HepG2 (cell line): ENCODE data around the gene SMARCD1. TPM values are rescaled to one million over a fixed set of nuclear protein-coding genes. Genes with fewer than 3 reads are reported as not detected.
A peak's percentile ranks its signal among the peaks of the same experiment; 100 is the strongest.

ENCODE experiments used
- ARID5B ChIP-seq: IDR thresholded peaks from 2 replicates; pipeline ENCODE4 v1.4.0; 2020; ENCODE audit warnings: mild to moderate bottlenecking, missing genetic modification reagents
- DZIP1 ChIP-seq: sonication (generic); formaldehyde crosslinking; IDR thresholded peaks from 2 replicates; pipeline ENCODE4 v1.5.0; 2020; ENCODE audit warnings: mild to moderate bottlenecking, missing genetic modification reagents
- EED ChIP-seq: sonication (generic); formaldehyde crosslinking; IDR thresholded peaks from 2 replicates; pipeline ENCODE4 v1.5.0; 2020; ENCODE audit warnings: mild to moderate bottlenecking, missing genetic modification reagents
- FOXP1 ChIP-seq, 2 experiments: fragments of 450-650 bp in 1 of 2; IDR thresholded peaks; 2 replicates each; pipeline ENCODE4 v1.6.1; 2017 to 2018; ENCODE audit warnings: antibody characterized with exemption in 1 of 2
- GABPB1 ChIP-seq: IDR thresholded peaks from 2 replicates; pipeline ENCODE4 v1.6.1; 2016; ENCODE audit warnings: mild to moderate bottlenecking, missing genetic modification reagents, moderate library complexity, missing compliant biosample characterization
- GLI4 ChIP-seq: sonication (generic); formaldehyde crosslinking; IDR thresholded peaks from 2 replicates; pipeline ENCODE4 v1.5.1; 2020; ENCODE audit warnings: missing genetic modification reagents, mild to moderate bottlenecking, moderate library complexity, borderline replicate concordance
- SMARCC2 ChIP-seq: fragments of 450-650 bp; IDR thresholded peaks from 2 replicates; pipeline ENCODE4 v1.6.1; 2017; ENCODE audit warnings: antibody characterized with exemption, mild to moderate bottlenecking
- SP1 ChIP-seq, 2 experiments: fragments of 450-650 bp in 1 of 2; sonication (generic) in 1 of 2; formaldehyde crosslinking in 1 of 2; IDR thresholded peaks; 2 replicates each; pipeline versions ENCODE4 v1.4.0 to v1.6.1; 2016 to 2020; ENCODE audit warnings: missing genetic modification reagents in 1 of 2
- YEATS4 ChIP-seq: sonication (generic); formaldehyde crosslinking; IDR thresholded peaks from 2 replicates; pipeline ENCODE4 v1.4.0; 2020; ENCODE audit warnings: missing genetic modification reagents, borderline replicate concordance
- ZBTB1 ChIP-seq: sonication (generic); formaldehyde crosslinking; IDR thresholded peaks from 2 replicates; pipeline ENCODE4 v1.4.0; 2020; ENCODE audit warnings: missing genetic modification reagents, borderline replicate concordance
- ZNF326 ChIP-seq: sonication (generic); formaldehyde crosslinking; IDR thresholded peaks from 2 replicates; pipeline ENCODE4 v1.4.0; 2020; ENCODE audit warnings: missing genetic modification reagents, borderline replicate concordance
- ZNF564 ChIP-seq: sonication (generic); formaldehyde crosslinking; IDR thresholded peaks from 2 replicates; pipeline ENCODE4 v1.8.1; 2023; ENCODE audit warnings: mild to moderate bottlenecking, missing genetic modification reagents
- ZNF569 ChIP-seq: sonication (generic); formaldehyde crosslinking; IDR thresholded peaks from 2 replicates; pipeline ENCODE4 v1.5.0; 2020; ENCODE audit warnings: mild to moderate bottlenecking, missing genetic modification reagents, moderate library complexity, borderline replicate concordance
- polyA plus RNA-seq, 8 experiments: library from polyadenylated mRNA; depleted of rRNA in 3 of 8; stranded (reverse) in 7 of 8; unstranded in 1 of 8; fragments of >200 nt; fragmentation: Illumina TruSeq in 4 of 8; extraction: Trizol in 4 of 8; gene quantifications; 2 replicates each; pipeline versions ENCODE4 v1.2.1 to v1.2.3, GENCODE V29; 2011 to 2016; ENCODE audit warnings: low read depth in 4 of 8, missing spikeins in 1 of 8, mixed read lengths in 1 of 8; ENCODE audit not compliant: insufficient read depth in 1 of 8
- total RNA-seq, 5 experiments: library from RNA; depleted of rRNA; stranded (reverse); fragments of >200 nt; fragmentation: Illumina TruSeq; extraction: Trizol; gene quantifications; 2 replicates each; pipeline ENCODE4 v1.2.3, GENCODE V29; 2016; ENCODE audit warnings: low read depth in 1 of 5
- TF ChIP-seq, protein P1 (sequence below): sonication (generic); formaldehyde crosslinking; IDR thresholded peaks from 2 replicates; pipeline ENCODE4 v1.4.0; 2020; ENCODE audit warnings: missing genetic modification reagents, borderline replicate concordance
- TF ChIP-seq, protein P2 (sequence below): sonication (generic); formaldehyde crosslinking; IDR thresholded peaks from 2 replicates; pipeline ENCODE4 v1.4.0; 2020; ENCODE audit warnings: missing genetic modification reagents, mild to moderate bottlenecking, borderline replicate concordance
- TF ChIP-seq, protein P3 (sequence below): sonication (generic); IDR thresholded peaks from 2 replicates; pipeline ENCODE4 v1.6.1; 2016; ENCODE audit warnings: low read depth, borderline replicate concordance

SMARCD1 gene
- total and polyA plus RNA-seq, 2 of the 13 experiments (the other 11 are each of a cell fraction or from before 2014, with no cell fraction given) = 51.7 to 54.6 TPM

GRCh38 chr12:50103767-50104321 lies 18.7 kb downstream of the SMARCD1 start, which contains the start of gene GPD1 (continued):
- TF ChIP-seq SP1 (IDR thresholded peaks at IDR 0.05) (no peak), SP1 (CRISPR knock-in tag; IDR thresholded peaks at IDR 0.05) (peak; percentile 54; the same call in 1 of the 2 replicates), ZNF569 (CRISPR knock-in tag) (no peak), ZNF326 (CRISPR knock-in tag) (no peak), ZNF564 (CRISPR knock-in tag) (no peak), GABPB1 (CRISPR knock-in tag) (peak; percentile 40; the same call in 1 of the 2 replicates), EED (CRISPR knock-in tag) (no peak), DZIP1 (CRISPR knock-in tag) (no peak), SMARCC2 (no peak), FOXP1 (IDR thresholded peaks at IDR 0.05) (no peak), FOXP1 (CRISPR knock-in tag; IDR thresholded peaks at IDR 0.05) (no peak), YEATS4 (CRISPR knock-in tag) (peak; percentile 52), ARID5B (CRISPR knock-in tag) (no peak), ZBTB1 (CRISPR knock-in tag) (no peak), GLI4 (CRISPR knock-in tag) (no peak)
- TF ChIP-seq, protein P1, sequence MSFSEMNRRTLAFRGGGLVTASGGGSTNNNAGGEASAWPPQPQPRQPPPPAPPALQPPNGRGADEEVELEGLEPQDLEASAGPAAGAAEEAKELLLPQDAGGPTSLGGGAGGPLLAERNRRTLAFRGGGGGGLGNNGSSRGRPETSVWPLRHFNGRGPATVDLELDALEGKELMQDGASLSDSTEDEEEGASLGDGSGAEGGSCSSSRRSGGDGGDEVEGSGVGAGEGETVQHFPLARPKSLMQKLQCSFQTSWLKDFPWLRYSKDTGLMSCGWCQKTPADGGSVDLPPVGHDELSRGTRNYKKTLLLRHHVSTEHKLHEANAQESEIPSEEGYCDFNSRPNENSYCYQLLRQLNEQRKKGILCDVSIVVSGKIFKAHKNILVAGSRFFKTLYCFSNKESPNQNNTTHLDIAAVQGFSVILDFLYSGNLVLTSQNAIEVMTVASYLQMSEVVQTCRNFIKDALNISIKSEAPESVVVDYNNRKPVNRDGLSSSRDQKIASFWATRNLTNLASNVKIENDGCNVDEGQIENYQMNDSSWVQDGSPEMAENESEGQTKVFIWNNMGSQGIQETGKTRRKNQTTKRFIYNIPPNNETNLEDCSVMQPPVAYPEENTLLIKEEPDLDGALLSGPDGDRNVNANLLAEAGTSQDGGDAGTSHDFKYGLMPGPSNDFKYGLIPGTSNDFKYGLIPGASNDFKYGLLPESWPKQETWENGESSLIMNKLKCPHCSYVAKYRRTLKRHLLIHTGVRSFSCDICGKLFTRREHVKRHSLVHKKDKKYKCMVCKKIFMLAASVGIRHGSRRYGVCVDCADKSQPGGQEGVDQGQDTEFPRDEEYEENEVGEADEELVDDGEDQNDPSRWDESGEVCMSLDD (CRISPR knock-in tag) = no peak
- TF ChIP-seq, protein P2, sequence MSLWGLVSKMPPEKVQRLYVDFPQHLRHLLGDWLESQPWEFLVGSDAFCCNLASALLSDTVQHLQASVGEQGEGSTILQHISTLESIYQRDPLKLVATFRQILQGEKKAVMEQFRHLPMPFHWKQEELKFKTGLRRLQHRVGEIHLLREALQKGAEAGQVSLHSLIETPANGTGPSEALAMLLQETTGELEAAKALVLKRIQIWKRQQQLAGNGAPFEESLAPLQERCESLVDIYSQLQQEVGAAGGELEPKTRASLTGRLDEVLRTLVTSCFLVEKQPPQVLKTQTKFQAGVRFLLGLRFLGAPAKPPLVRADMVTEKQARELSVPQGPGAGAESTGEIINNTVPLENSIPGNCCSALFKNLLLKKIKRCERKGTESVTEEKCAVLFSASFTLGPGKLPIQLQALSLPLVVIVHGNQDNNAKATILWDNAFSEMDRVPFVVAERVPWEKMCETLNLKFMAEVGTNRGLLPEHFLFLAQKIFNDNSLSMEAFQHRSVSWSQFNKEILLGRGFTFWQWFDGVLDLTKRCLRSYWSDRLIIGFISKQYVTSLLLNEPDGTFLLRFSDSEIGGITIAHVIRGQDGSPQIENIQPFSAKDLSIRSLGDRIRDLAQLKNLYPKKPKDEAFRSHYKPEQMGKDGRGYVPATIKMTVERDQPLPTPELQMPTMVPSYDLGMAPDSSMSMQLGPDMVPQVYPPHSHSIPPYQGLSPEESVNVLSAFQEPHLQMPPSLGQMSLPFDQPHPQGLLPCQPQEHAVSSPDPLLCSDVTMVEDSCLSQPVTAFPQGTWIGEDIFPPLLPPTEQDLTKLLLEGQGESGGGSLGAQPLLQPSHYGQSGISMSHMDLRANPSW = no peak
- TF ChIP-seq, protein P3, sequence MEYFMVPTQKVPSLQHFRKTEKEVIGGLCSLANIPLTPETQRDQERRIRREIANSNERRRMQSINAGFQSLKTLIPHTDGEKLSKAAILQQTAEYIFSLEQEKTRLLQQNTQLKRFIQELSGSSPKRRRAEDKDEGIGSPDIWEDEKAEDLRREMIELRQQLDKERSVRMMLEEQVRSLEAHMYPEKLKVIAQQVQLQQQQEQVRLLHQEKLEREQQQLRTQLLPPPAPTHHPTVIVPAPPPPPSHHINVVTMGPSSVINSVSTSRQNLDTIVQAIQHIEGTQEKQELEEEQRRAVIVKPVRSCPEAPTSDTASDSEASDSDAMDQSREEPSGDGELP = no peak
